AG04449 (cell line): ENCODE measurements around the gene ARID1B.

ENCODE experiments used
- CTCF ChIA-PET: fragments of 350-600 bp; formaldehyde crosslinking; extraction: SDS; loops from one replicate; lab custom pipeline; 2021; ENCODE audit warnings: antibody characterized with exemption; lab: Yijun Ruan, JAX
- POLR2A ChIA-PET: fragments of 400-600, 350-600 bp; formaldehyde crosslinking; extraction: SDS; loops from one replicate; lab custom pipeline; 2020; ENCODE audit warnings: antibody characterized with exemption, inconsistent platforms; lab: Yijun Ruan, JAX
- DNase-seq: peaks from one replicate; pipeline ENCODE4 v3.0.0-alpha.2; 2010; ENCODE audit warnings: low read depth, low spot score
- H3K4me3 ChIP-seq: 2 replicates; pipeline ENCODE4 v1.5.1; 2011; ENCODE audit warnings: low read depth, mild to moderate bottlenecking, control low read depth, low read length
- CTCF ChIP-seq: IDR thresholded peaks from one replicate; pipeline ENCODE4 v1.5.1; 2011; ENCODE audit warnings: mild to moderate bottlenecking, moderate library complexity, low read length, control low read depth, inconsistent platforms; ENCODE audit not compliant: insufficient read depth; ENCODE audit errors: missing control alignments

ARID1B gene

DNA sequence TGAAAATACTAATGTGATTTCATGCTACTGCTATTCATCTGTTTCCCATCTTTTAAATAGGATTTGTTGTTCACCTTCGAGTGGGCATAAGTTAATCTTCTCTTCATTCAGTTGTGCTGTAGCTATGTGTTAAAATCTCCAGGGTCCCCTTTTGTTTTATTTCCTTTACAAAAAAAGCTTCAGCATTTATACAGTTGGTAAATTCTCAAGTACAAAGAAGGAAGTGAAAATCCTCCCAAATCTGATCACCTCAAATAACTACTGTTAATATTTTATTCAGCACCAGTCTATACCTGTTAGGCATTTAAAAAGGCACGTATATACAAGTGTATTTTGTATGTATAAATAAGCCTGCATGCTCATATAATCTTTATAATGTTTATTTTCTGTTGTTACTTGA is 294.9 kb downstream of the ARID1B start:
- no peak for DNase-seq
- no peak overlapping the region for H3K4me3 ChIP-seq
- CTCF ChIA-PET = interaction anchor here (1.4 to 1.5 kb wide), 2 partner anchors 9 to 26 kb away, joined by 3 to 5 read pairs; no protein-coding TSS in a partner anchor
- POLR2A ChIA-PET = no interaction called here
- TF ChIP-seq CTCF = no peak

- ChIA-PET POLR2A (no interaction called here), CTCF (no interaction called here)
- no peak for TF ChIP-seq CTCF
- DNase-seq = no peak
- H3K4me3 ChIP-seq = no peak overlapping the region
Observed at GRCh38 chr6:157073596-157073995, 296.4 kb downstream of the ARID1B start.

- DNase-seq = no peak
- ChIA-PET CTCF (no interaction called here), POLR2A (no interaction called here)
- H3K4me3 ChIP-seq = no peak overlapping the region
- no peak for TF ChIP-seq CTCF
Observed at GRCh38 chr6:157074969-157075368, 297.8 kb downstream of the ARID1B start.

GRCh38 chr6:157075549-157076450 is 298.6 kb downstream of the ARID1B start:
- no peak overlapping the region for H3K4me3 ChIP-seq
- ChIA-PET CTCF (no interaction called here), POLR2A (no interaction called here)
- no peak for DNase-seq
- TF ChIP-seq CTCF = no peak

GRCh38 chr6:157076451-157076822 is 299.3 kb downstream of the ARID1B start:
- no peak for TF ChIP-seq CTCF
- no peak for DNase-seq
- H3K4me3 ChIP-seq = no peak overlapping the region
- CTCF ChIA-PET = no interaction called here
- POLR2A ChIA-PET = no interaction called here

- ChIA-PET CTCF (no interaction called here), POLR2A (no interaction called here)
- no peak for TF ChIP-seq CTCF
- no peak for DNase-seq
- H3K4me3 ChIP-seq = no peak overlapping the region
Observed at GRCh38 chr6:157077251-157077650, 300.1 kb downstream of the ARID1B start.
